ENCODE measurements around the gene PRTFDC1. TPM values are rescaled to one million over a fixed set of nuclear protein-coding genes. Genes with fewer than 3 reads are reported as not detected.

PRTFDC1 gene
- total RNA-seq, 1 experiment from 2014 or later = not detected

- ATAC-seq = no peak
Observed at GRCh38 chr10:24931236-24931635, 21.2 kb downstream of the PRTFDC1 start.

More at GRCh38 chr10:24931236-24931635, 21.2 kb downstream of the PRTFDC1 start:
- H3K9me2 ChIP-seq (ENCODE audit: insufficient read depth) = no peaks in the 10 kb centered on the region
- no peaks in the 10 kb centered on the region for H3K36me3 ChIP-seq (ENCODE audit: control insufficient read depth in 1 of 2, insufficient read depth in 2 of 2, low read length in 2 of 2)
- H3K9me3 ChIP-seq (ENCODE audit: control insufficient read depth in 1 of 2, insufficient read depth in 1 of 2, low read depth in 1 of 2, low read length in 2 of 2) = no peaks in the 10 kb centered on the region
- H3K4me2 ChIP-seq (ENCODE audit: low read length) = no peak overlapping the region
- TF ChIP-seq CBX3 (IDR thresholded peaks at IDR 0.05; ENCODE audit: low read depth) (no peak), POLR2A (IDR thresholded peaks at IDR 0.05; ENCODE audit: borderline replicate concordance, extremely low read depth, insufficient read depth, insufficient read length) (no peak), SP1 (IDR thresholded peaks at IDR 0.05; ENCODE audit: low read depth) (no peak), SIN3A (IDR thresholded peaks at IDR 0.05; ENCODE audit: low read depth) (no peak), SRF (IDR thresholded peaks at IDR 0.05; ENCODE audit: low read depth) (no peak), RAD21 (IDR thresholded peaks at IDR 0.05; ENCODE audit: low read depth) (no peak), ZBTB33 (IDR thresholded peaks at IDR 0.05; ENCODE audit: extremely low read depth, insufficient replicate concordance, low read length) (no peak), MAX (IDR thresholded peaks at IDR 0.05) (no peak), YY1 (IDR thresholded peaks at IDR 0.05; ENCODE audit: extremely low read depth, insufficient replicate concordance, low read depth, low read length) (no peak), REST (IDR thresholded peaks at IDR 0.05; ENCODE audit: low read depth) (no peak)
- ChIA-PET RAD21 (ENCODE audit: low non-redundant PET in 1 of 2, low total read pairs in 2 of 2, uncharacterized antibody in 2 of 2, unreplicated experiment in 2 of 2) (no interaction called here), CTCF (no interaction called here), POLR2A (no interaction called here)
- no peak overlapping the region for H3K9ac ChIP-seq (ENCODE audit: low read length)
- BruUV-seq (replicated peaks) = no TSS peak
- DNase-seq (ENCODE audit: low read depth, low spot score) = no peak
- H3K27ac ChIP-seq (ENCODE audit: low read depth, low read length) = no peak overlapping the region
- no peaks in the 10 kb centered on the region for H3K27me3 ChIP-seq (ENCODE audit: insufficient read depth, low read length)
- H2AFZ ChIP-seq (ENCODE audit: low read depth, low read length, poor library complexity, severe bottlenecking) = no peak overlapping the region
- no peaks in the 10 kb centered on the region for H3K79me2 ChIP-seq (ENCODE audit: insufficient read depth, low read length)
- H3K4me1 ChIP-seq (ENCODE audit: control insufficient read depth in 1 of 2, insufficient read depth in 2 of 2, low read length in 2 of 2) = no peaks in the 10 kb centered on the region
- no peak overlapping the region for H3K4me3 ChIP-seq (replicated peaks in 1 of 2; ENCODE audit: low read depth in 1 of 2, low read length in 2 of 2)
- H4K20me1 ChIP-seq (ENCODE audit: insufficient read depth) = no peaks in the 10 kb centered on the region
- intact Hi-C loops (cut with micrococcal nuclease) = no loop called here

All from HCT116 (cell line).